ENCODE measurements around the gene RUFY2.
"Not testable (repeated sequence)": the region's sequence is repeated elsewhere in the genome, so short reads cannot be mapped to it uniquely, and the experiment has no call there.

RUFY2 gene

DNA sequence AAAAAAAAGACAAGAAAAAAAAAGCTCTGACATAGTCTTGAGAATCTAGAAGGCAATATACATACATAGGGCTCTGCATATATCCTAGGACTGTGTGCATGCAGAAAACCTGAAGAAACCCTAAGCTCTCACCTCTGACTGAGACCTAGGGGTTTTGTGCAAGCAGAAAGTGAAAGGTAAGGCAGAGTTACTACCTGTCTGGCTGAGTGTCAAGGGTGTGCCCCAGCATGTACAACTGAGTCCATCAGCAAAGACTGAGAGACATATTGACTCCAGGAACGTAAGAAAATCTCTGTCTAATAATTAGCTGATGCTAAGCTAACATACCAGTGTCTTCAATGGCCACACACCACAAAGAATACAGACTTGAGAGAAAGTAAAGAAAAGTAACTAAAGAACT lies 91.5 kb downstream of the RUFY2 start:
- TF ChIP-seq ARNTL (CRISPR knock-in tag; IDR thresholded peaks at IDR 0.05; ENCODE audit: borderline replicate concordance, low read depth) (no peak), ZNF565 (CRISPR knock-in tag; conservative IDR thresholded peaks at IDR 0.05; ENCODE audit: low read depth) (no peak), RARB (CRISPR knock-in tag; IDR thresholded peaks at IDR 0.05) (no peak)
- no peak for ATAC-seq

GRCh38 chr10:68314930-68315329 lies 92.1 kb downstream of the RUFY2 start:
- not testable (repeated sequence) for ATAC-seq

GRCh38 chr10:68310531-68310930 lies 96.5 kb downstream of the RUFY2 start:
- TF ChIP-seq, protein P1, sequence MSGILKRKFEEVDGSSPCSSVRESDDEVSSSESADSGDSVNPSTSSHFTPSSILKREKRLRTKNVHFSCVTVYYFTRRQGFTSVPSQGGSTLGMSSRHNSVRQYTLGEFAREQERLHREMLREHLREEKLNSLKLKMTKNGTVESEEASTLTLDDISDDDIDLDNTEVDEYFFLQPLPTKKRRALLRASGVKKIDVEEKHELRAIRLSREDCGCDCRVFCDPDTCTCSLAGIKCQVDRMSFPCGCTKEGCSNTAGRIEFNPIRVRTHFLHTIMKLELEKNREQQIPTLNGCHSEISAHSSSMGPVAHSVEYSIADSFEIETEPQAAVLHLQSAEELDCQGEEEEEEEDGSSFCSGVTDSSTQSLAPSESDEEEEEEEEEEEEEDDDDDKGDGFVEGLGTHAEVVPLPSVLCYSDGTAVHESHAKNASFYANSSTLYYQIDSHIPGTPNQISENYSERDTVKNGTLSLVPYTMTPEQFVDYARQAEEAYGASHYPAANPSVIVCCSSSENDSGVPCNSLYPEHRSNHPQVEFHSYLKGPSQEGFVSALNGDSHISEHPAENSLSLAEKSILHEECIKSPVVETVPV (CRISPR knock-in tag; IDR thresholded peaks at IDR 0.05) = no peak
- ATAC-seq = no peak

DNA sequence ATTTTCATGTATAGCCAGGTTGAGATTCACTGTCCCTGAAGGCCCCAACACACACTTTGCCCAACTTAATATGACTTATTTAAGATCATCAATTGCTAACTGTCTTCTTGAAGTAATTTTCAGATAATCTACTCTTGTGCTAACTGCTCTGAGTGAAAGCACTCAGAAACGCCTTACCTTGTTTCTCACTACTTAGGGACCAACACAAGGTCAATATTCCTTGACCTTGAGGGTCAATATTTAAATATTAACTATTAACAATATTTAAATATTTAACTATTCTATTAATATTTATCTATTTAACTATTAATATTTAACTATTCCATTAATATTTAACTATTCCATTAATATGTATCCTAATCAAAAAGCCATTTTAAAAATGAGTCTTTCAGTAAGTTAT lies 101.2 kb downstream of the RUFY2 start:
- no peak for ATAC-seq
- TF ChIP-seq SNAI2 (CRISPR knock-in tag; IDR thresholded peaks at IDR 0.05) = no peak
- no peak for TF ChIP-seq ESRRG (CRISPR knock-in tag; IDR thresholded peaks at IDR 0.05)
- no peak for TF ChIP-seq RARB (CRISPR knock-in tag; IDR thresholded peaks at IDR 0.05)
- TF ChIP-seq ZNF565 (CRISPR knock-in tag; conservative IDR thresholded peaks at IDR 0.05; ENCODE audit: low read depth) = no peak
- TF ChIP-seq CSDC2 (CRISPR knock-in tag; IDR thresholded peaks at IDR 0.05) = no peak
- TF ChIP-seq ARNTL (CRISPR knock-in tag; IDR thresholded peaks at IDR 0.05; ENCODE audit: borderline replicate concordance, low read depth) = no peak
- TF ChIP-seq OSR1 (CRISPR knock-in tag; IDR thresholded peaks at IDR 0.05) = no peak
- TF ChIP-seq TCF4 (CRISPR knock-in tag; IDR thresholded peaks at IDR 0.05; ENCODE audit: borderline replicate concordance) = no peak
- no peak for TF ChIP-seq ZC3H10 (CRISPR knock-in tag; IDR thresholded peaks at IDR 0.05)
- TF ChIP-seq, protein P2, sequence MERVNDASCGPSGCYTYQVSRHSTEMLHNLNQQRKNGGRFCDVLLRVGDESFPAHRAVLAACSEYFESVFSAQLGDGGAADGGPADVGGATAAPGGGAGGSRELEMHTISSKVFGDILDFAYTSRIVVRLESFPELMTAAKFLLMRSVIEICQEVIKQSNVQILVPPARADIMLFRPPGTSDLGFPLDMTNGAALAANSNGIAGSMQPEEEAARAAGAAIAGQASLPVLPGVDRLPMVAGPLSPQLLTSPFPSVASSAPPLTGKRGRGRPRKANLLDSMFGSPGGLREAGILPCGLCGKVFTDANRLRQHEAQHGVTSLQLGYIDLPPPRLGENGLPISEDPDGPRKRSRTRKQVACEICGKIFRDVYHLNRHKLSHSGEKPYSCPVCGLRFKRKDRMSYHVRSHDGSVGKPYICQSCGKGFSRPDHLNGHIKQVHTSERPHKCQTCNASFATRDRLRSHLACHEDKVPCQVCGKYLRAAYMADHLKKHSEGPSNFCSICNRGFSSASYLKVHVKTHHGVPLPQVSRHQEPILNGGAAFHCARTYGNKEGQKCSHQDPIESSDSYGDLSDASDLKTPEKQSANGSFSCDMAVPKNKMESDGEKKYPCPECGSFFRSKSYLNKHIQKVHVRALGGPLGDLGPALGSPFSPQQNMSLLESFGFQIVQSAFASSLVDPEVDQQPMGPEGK (CRISPR knock-in tag; IDR thresholded peaks at IDR 0.05; ENCODE audit: borderline replicate concordance) = no peak
- no peak for TF ChIP-seq ISL1 (CRISPR knock-in tag; IDR thresholded peaks at IDR 0.05)
- TF ChIP-seq ZFP30 (CRISPR knock-in tag; IDR thresholded peaks at IDR 0.05) = no peak
- no peak for TF ChIP-seq ZFP3 (CRISPR knock-in tag; IDR thresholded peaks at IDR 0.05)
- TF ChIP-seq PPARA (CRISPR knock-in tag; IDR thresholded peaks at IDR 0.05; ENCODE audit: borderline replicate concordance) = no peak
- no peak for TF ChIP-seq GLIS3 (CRISPR knock-in tag; IDR thresholded peaks at IDR 0.05)
- TF ChIP-seq BACH2 (CRISPR knock-in tag; IDR thresholded peaks at IDR 0.05; ENCODE audit: borderline replicate concordance) = no peak
- TF ChIP-seq, protein P1 (CRISPR knock-in tag; IDR thresholded peaks at IDR 0.05) = no peak
- TF ChIP-seq ZNF70 (CRISPR knock-in tag; IDR thresholded peaks at IDR 0.05) = no peak
- no peak for TF ChIP-seq TOX (CRISPR knock-in tag; IDR thresholded peaks at IDR 0.05; ENCODE audit: borderline replicate concordance)
- TF ChIP-seq, protein P3, sequence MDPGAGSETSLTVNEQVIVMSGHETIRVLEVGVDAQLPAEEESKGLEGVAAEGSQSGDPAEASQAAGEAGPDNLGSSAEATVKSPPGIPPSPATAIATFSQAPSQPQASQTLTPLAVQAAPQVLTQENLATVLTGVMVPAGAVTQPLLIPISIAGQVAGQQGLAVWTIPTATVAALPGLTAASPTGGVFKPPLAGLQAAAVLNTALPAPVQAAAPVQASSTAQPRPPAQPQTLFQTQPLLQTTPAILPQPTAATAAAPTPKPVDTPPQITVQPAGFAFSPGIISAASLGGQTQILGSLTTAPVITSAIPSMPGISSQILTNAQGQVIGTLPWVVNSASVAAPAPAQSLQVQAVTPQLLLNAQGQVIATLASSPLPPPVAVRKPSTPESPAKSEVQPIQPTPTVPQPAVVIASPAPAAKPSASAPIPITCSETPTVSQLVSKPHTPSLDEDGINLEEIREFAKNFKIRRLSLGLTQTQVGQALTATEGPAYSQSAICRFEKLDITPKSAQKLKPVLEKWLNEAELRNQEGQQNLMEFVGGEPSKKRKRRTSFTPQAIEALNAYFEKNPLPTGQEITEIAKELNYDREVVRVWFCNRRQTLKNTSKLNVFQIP (CRISPR knock-in tag; IDR thresholded peaks at IDR 0.05; ENCODE audit: borderline replicate concordance, low read depth) = no peak

DNA sequence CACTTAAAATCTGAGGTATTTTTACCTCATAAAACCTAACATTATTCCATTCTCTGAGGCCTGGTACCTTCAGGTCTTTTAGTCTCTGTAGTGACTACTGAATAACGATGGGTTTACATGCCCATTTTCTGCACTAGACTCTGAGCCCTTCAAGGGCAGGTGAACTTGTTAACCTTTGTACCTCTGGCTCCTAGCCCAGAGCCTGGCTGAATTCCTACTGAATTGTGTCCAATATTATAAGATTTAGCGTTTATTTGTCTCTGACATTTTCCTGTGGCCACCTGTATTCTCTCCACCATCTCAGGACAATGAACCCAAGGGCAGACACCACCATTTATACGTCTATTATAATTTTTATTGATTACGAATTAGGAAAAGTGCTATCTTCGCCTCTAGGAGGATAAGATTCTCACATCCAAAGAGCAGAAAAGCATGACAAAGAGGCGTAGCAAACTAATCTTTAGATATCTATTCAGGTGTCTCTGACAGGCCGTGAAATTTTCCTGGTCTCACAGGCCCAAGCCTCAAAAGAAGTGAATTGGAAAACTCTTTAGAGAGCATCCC lies 103.1 kb downstream of the RUFY2 start:
- TF ChIP-seq CSDC2 (CRISPR knock-in tag; IDR thresholded peaks at IDR 0.05) (no peak), ZFP30 (CRISPR knock-in tag; IDR thresholded peaks at IDR 0.05) (no peak), ARNTL (CRISPR knock-in tag; IDR thresholded peaks at IDR 0.05; ENCODE audit: borderline replicate concordance, low read depth) (no peak), ISL1 (CRISPR knock-in tag; IDR thresholded peaks at IDR 0.05) (no peak)
- TF ChIP-seq, protein P4, sequence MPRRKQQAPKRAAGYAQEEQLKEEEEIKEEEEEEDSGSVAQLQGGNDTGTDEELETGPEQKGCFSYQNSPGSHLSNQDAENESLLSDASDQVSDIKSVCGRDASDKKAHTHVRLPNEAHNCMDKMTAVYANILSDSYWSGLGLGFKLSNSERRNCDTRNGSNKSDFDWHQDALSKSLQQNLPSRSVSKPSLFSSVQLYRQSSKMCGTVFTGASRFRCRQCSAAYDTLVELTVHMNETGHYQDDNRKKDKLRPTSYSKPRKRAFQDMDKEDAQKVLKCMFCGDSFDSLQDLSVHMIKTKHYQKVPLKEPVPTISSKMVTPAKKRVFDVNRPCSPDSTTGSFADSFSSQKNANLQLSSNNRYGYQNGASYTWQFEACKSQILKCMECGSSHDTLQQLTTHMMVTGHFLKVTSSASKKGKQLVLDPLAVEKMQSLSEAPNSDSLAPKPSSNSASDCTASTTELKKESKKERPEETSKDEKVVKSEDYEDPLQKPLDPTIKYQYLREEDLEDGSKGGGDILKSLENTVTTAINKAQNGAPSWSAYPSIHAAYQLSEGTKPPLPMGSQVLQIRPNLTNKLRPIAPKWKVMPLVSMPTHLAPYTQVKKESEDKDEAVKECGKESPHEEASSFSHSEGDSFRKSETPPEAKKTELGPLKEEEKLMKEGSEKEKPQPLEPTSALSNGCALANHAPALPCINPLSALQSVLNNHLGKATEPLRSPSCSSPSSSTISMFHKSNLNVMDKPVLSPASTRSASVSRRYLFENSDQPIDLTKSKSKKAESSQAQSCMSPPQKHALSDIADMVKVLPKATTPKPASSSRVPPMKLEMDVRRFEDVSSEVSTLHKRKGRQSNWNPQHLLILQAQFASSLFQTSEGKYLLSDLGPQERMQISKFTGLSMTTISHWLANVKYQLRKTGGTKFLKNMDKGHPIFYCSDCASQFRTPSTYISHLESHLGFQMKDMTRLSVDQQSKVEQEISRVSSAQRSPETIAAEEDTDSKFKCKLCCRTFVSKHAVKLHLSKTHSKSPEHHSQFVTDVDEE (CRISPR knock-in tag; IDR thresholded peaks at IDR 0.05) = no peak
- no peak for ATAC-seq

Data from SK-N-SH treated with all-trans-retinoic acid at 6 μM for 48 hours (cell line).